HG03097 (cell line): ENCODE measurements around the gene GLYR1.
"Not testable (repeated sequence)": the region's sequence is repeated elsewhere in the genome, so short reads cannot be mapped to it uniquely, and the experiment has no call there.

Experiments used
- ATAC-seq: cut with Tn5 transposase; IDR thresholded peaks from one replicate; pipeline ENCODE4 v1.9.1; 2021; ENCODE audit not compliant: unreplicated experiment, low FRiP score

Gene GLYR1

DNA sequence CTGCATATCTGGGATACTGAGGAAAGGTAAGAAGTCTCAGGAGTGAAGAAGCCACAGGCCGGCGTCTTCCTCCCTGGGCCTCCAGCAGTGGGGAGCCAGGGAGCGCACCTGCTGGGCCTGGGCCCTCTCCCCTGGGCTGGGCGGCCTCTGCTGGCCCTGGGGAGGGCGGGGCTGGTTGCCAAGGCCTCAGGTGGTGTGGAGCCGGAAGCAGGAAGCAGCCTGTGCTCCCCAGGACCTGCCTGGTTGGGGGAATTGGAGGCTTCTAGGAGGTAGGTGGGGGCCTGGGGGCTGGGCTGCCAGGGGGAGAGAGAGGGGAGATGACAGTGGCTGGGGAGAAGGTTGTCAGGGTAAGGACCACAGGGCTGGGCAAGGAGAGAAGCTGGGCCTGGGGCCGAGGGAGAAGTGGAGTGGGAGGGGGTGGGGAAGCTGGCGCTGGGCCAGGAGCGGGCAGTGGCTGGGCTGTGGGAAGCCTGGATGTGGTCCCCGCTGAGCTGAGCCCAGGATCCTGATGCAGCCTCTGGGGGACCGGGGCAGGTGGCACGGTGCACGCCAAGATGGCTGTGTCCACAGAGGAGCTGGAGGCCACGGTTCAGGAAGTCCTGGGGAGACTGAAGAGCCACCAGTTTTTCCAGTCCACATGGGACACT, 51.8 kb downstream of the GLYR1 start, which contains the start of gene SMIM22:
TSS of gene SMIM22 (plus strand) at position 189 of the 647 bp plus-strand sequence. CDS start at position 555, 366 bp downstream.
- ATAC-seq = no peak

DNA sequence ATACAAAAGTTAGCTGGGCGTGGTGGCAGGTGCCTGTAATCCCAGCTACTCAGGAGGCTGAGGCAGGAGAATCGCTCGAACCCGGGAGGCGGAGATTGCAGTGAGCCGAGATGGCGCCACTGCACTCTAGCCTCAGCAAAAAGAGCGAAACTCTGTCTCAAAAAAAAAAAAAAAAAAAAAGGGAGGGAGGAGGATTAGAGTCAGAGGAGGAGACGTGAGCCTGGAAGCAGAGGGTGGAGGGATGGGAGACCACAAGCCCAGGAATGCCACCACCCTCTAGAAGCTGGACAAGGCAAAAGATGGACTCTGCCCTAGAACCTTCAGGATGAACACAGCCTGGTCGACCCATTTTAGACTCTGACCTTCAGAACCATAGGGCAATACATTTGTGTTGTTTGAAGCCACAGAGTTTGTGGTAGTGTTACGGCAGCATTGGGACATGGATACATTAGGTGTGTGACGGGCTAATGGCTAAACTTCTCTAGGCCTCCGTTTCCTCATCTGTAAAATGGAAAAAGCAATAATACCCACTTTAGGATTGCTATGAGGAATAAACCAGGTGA, 54.1 kb downstream of the GLYR1 start:
- ATAC-seq = no peak

- ATAC-seq = no peak
Measured at GRCh38 chr16:4790871-4791270, 56.2 kb downstream of the GLYR1 start.

DNA sequence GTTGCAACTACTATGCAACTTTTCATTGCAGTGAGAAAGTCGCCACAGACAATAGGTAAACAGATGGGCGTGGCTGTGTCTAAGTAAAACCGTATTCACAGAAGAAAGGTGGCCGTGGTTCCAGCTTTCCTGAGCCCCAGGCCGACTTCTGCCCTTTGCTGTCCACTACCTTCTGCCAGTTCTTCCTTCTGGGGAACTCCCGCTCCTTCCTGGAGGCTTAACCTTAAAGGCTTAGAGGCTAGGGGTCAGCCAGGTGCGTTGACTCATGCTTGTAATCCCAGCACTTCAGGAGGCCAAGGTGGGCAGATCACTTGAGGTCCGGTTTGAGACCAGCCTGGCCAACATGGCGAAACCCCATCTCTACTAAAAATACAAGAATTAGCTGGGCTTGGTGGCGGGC, 56.8 kb downstream of the GLYR1 start:
- no peak for ATAC-seq

GRCh38 chr16:4788910-4789309, 58.2 kb downstream of the GLYR1 start:
- ATAC-seq = no peak

- ATAC-seq = no peak
Measured at GRCh38 chr16:4788489-4788889, 58.6 kb downstream of the GLYR1 start.

- ATAC-seq = no peak
Measured at GRCh38 chr16:4787627-4788482, 59.2 kb downstream of the GLYR1 start, which contains the start of gene SEPTIN12. TSS of gene SEPTIN12 (minus strand) at chr16:4788345. CDS start at chr16:4787645, 700 bp downstream.

GRCh38 chr16:4787068-4787467, 60.0 kb downstream of the GLYR1 start:
- no peak for ATAC-seq

GRCh38 chr16:4785758-4786433, 61.2 kb downstream of the GLYR1 start:
- ATAC-seq = no peak

GRCh38 chr16:4784444-4784987, 62.6 kb downstream of the GLYR1 start:
- ATAC-seq = not testable (repeated sequence)

- no peak for ATAC-seq
Measured at GRCh38 chr16:4783951-4784336, 63.1 kb downstream of the GLYR1 start.

- ATAC-seq = no peak
Measured at GRCh38 chr16:4783251-4783950, 63.7 kb downstream of the GLYR1 start.

DNA sequence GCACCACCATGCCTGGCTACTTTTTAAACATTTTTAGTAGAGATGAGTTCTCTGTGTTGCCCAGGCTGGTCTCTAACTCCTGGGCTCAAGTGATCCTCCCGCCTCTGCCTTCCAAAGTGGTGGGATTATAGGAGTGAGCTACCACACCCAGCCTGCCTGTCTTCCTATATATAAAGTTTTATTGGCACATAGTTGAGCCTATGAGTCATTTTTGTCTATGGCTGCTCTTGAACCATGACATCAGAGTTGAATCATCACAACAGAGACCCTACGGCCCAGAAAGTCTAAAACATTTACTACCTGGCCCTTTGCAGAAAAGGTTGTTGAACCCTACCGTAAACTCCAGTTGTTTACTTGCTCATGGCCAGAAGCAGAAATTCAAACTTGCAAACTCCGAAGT, 66.9 kb downstream of the GLYR1 start:
- ATAC-seq = no peak

GRCh38 chr16:4778050-4778392, 69.1 kb downstream of the GLYR1 start:
- ATAC-seq = no peak

DNA sequence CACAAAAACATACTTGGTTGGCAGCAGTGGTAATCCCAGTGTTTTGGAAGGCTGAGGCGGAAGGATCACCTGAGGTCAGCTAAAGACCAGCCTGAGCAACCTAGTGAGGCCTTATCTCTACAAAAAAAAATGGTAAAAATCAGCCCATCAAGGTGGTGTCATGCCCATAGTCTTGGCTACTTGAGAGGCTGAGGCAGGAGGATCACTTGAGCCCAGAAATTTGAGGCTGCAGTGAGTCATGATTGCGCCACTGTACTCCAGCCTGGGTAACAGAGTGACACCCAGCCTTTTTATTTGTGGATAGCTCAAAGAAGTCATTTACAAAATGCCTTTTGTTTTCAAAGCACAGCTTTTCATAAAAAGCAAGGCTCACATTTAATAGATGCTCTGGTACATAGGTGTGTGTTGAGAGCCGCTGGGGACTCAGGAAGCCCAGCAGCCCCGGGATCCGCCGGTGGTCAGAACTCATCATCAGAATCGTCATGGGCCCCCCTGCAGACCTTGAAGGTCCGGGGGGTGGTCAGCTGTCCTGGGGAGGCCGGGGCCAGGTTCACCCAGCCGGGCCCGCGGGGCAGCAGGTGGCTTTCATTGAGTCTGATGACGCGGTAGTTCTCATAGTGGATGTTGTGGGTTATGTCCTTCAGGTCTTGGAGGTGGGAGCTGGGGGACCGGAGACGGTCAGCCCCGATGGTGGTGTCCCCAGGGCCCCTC, 69.6 kb downstream of the GLYR1 start:
- no peak for ATAC-seq

GRCh38 chr16:4776141-4776705, 70.9 kb downstream of the GLYR1 start:
- no peak for ATAC-seq

DNA sequence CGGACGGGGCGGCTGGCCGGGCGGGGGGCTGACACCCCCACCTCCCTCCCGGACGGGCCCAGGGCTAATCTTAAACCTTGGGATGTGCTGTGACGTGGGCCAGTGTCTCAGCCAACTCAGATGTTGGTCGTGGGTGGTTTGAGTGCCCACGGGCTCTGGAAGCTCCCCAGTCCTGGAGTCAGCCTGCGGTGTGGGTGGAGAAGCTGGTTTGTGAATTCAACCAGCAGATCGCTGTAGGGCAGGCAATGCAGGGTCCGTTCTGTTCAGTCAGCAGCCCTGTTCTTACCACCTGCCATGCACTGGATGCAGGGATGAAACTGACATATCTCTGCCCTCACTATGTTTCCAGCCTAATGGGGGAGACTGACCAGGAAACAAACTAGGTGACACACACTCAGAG, 72.1 kb downstream of the GLYR1 start:
- ATAC-seq = no peak

DNA sequence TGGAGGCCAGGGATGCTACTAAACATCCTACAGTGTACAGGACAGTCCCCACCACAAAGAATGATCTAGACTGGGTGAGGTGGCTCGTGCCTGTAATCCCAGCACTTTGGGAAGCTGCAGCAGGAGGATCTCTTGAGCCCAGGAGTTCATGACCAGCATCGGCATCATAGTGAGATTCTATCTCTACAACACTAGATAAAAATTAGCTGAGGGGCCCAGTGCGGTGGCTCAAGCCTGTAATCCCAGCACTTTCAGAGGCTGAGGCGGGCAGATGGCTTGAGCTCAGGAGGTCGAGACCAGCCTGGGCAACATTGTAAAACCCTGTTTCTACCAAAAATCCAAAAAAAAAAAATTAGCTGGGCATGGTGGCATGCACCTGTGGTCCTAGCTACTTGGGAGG, 74.7 kb downstream of the GLYR1 start:
- ATAC-seq = no peak

- no peak for ATAC-seq
Measured at GRCh38 chr16:4771646-4772045, 75.4 kb downstream of the GLYR1 start.
